Mesenchymal stem cell (in vitro differentiated cells and primary cell): ENCODE results near the gene CMBL.
"Not testable (repeated sequence)": the region's sequence is repeated elsewhere in the genome, so short reads cannot be mapped to it uniquely, and the experiment has no call there.

Experiments used
- DNase-seq: peaks from one replicate; pipeline ENCODE4 v3.0.0-alpha.2; 2013
- H2AFZ ChIP-seq: one replicate; pipeline ENCODE4 v1.6.1; 2013; ENCODE audit warnings: low read depth, mild to moderate bottlenecking, control low read depth, inconsistent platforms, low read length, moderate library complexity
- H2AK5ac ChIP-seq: 2 replicates; pipeline ENCODE4 v1.6.1; 2013; ENCODE audit warnings: low read length, moderate library complexity, mild to moderate bottlenecking, inconsistent platforms; ENCODE audit not compliant: severe bottlenecking
- H2BK120ac ChIP-seq: one replicate; pipeline ENCODE4 v1.6.1; 2013; ENCODE audit warnings: low read depth, mild to moderate bottlenecking, inconsistent platforms, low read length, moderate library complexity
- H2BK12ac ChIP-seq, 2 experiments: one replicate each; pipeline ENCODE4 v1.6.1; 2013; ENCODE audit warnings: inconsistent platforms in 2 of 2, low read length in 2 of 2, mild to moderate bottlenecking in 2 of 2, moderate library complexity in 2 of 2, control low read depth in 1 of 2
- H2BK15ac ChIP-seq: one replicate; pipeline ENCODE4 v1.6.1; 2013; ENCODE audit warnings: mild to moderate bottlenecking, low read depth, inconsistent platforms; ENCODE audit not compliant: poor library complexity, severe bottlenecking
- H2BK5ac ChIP-seq: 2 replicates; pipeline ENCODE4 v1.6.1; 2013; ENCODE audit warnings: low read depth, mild to moderate bottlenecking, low read length, control low read depth, inconsistent platforms; ENCODE audit not compliant: poor library complexity, severe bottlenecking
- H3K14ac ChIP-seq, 2 experiments: one replicate each; pipeline ENCODE4 v1.6.1; 2013; ENCODE audit warnings: inconsistent platforms in 2 of 2, low read length in 2 of 2, control low read depth in 1 of 2, mild to moderate bottlenecking in 1 of 2, moderate library complexity in 1 of 2
- H3K18ac ChIP-seq, 2 experiments: one replicate each; pipeline ENCODE4 v1.6.1; 2013; ENCODE audit warnings: inconsistent platforms in 2 of 2, low read length in 2 of 2, control low read depth in 1 of 2, low read depth in 1 of 2, mild to moderate bottlenecking in 1 of 2
- H3K23ac ChIP-seq, 2 experiments: one replicate each; pipeline ENCODE4 v1.6.1; 2013; ENCODE audit warnings: inconsistent platforms in 2 of 2, low read length in 2 of 2, mild to moderate bottlenecking in 2 of 2, moderate library complexity in 2 of 2, control low read depth in 1 of 2
- H3K27ac ChIP-seq: 2 replicates; pipeline ENCODE4 v1.5.1; 2013; ENCODE audit warnings: mild to moderate bottlenecking, moderate library complexity, low read length, control low read depth, inconsistent platforms; ENCODE audit not compliant: poor library complexity, severe bottlenecking
- H3K27me3 ChIP-seq, 2 experiments: 2 replicates each; pipeline versions ENCODE4 v1.6.1 to v1.7.0; 2013; ENCODE audit warnings: low read length in 2 of 2, mild to moderate bottlenecking in 2 of 2, moderate library complexity in 2 of 2, control low read depth in 1 of 2, inconsistent platforms in 1 of 2; ENCODE audit not compliant: control insufficient read depth in 1 of 2, insufficient read depth in 1 of 2
- H3K36me3 ChIP-seq, 2 experiments: 2 replicates each; pipeline versions ENCODE4 v1.6.1 to v1.7.0; 2013; ENCODE audit warnings: low read length in 2 of 2, control low read depth in 1 of 2, inconsistent platforms in 1 of 2, low read depth in 1 of 2, mild to moderate bottlenecking in 1 of 2; ENCODE audit not compliant: insufficient read depth in 2 of 2, control insufficient read depth in 1 of 2
- H3K4ac ChIP-seq, 2 experiments: one replicate each; pipeline ENCODE4 v1.6.1; 2013; ENCODE audit warnings: inconsistent platforms in 2 of 2, low read length in 2 of 2, mild to moderate bottlenecking in 2 of 2, moderate library complexity in 2 of 2, control low read depth in 1 of 2, low read depth in 1 of 2
- H3K4me1 ChIP-seq: 2 replicates; pipeline ENCODE4 v1.6.1; 2013; ENCODE audit warnings: low read depth, low read length, control low read depth; ENCODE audit not compliant: control insufficient read depth, insufficient read depth
- H3K4me2 ChIP-seq: 2 replicates; pipeline ENCODE4 v1.6.1; 2013; ENCODE audit warnings: low read length, mild to moderate bottlenecking, inconsistent platforms; ENCODE audit not compliant: poor library complexity, severe bottlenecking
- H3K4me3 ChIP-seq, 2 experiments: 2 replicates each; pipeline versions ENCODE4 v1.5.1 to v1.7.0; 2013; ENCODE audit warnings: low read length in 2 of 2, mild to moderate bottlenecking in 2 of 2, control low read depth in 1 of 2, low read depth in 1 of 2; ENCODE audit not compliant: insufficient read depth in 1 of 2
- H3K79me1 ChIP-seq: replicated peaks from 2 replicates; pipeline ENCODE4 v1.6.1; 2013; ENCODE audit warnings: mild to moderate bottlenecking, control low read depth, low read length, inconsistent platforms; ENCODE audit not compliant: poor library complexity, severe bottlenecking
- H3K9ac ChIP-seq: 2 replicates; pipeline ENCODE4 v1.7.0; 2013; ENCODE audit warnings: mild to moderate bottlenecking, low read length, moderate library complexity
- H3K9me3 ChIP-seq: 2 replicates; pipeline ENCODE4 v1.7.0; 2013; ENCODE audit warnings: mild to moderate bottlenecking, low read length; ENCODE audit not compliant: control insufficient read depth
- H4K8ac ChIP-seq: one replicate; pipeline ENCODE4 v1.6.1; 2013; ENCODE audit warnings: inconsistent platforms, mild to moderate bottlenecking, low read length, moderate library complexity
- H4K91ac ChIP-seq: one replicate; pipeline ENCODE4 v1.6.1; 2013; ENCODE audit warnings: mild to moderate bottlenecking, low read length, inconsistent platforms
- WGBS: methylation state at CpG from one replicate; pipeline ENCODE4 v1.1.7; 2013; ENCODE audit warnings: mixed read lengths; 5-methylcytosine and 5-hydroxymethylcytosine counted together

CMBL gene

DNA sequence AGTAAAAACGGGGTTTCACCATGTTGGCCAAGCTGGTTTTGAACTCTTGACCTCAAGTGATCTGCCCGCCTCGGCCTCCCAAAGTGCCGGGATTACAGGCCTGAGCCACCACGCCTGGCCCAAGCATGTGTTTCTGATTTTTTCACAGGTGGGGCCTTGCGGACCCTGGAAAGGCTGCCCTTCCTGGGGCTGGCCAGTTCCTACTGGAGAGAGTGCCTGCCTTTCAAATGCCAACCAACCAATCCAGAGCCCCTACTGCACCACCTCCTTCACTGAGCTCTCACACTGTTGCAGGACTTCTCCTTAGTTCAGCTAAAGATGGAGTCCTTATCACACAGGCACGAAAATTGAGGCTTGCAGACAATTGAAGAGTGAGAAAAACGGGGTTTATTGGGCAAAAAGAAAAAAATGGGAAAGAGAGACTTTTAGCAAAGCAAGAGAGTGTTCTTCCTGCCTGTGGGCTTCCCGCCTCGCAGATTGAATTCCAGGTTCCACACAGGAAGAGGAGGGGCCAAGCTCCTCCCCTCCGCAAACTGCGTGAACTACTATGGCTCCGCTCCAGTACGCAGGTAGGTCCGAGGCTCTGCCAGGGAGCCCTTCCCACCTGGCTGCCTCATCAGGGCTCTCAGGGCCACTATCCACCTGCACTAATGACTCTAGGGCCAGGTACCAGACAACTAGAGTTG, 8.3 kb upstream of the CMBL start:
- Histone ChIP-seq H2AFZ (no peak overlapping the region), H3K4me2 (no peak overlapping the region), H3K23ac (no peak overlapping the region), H2BK120ac (no peak overlapping the region), H3K27me3 (no peaks in the 10 kb centered on the region), H3K36me3 (no peaks in the 10 kb centered on the region), H3K4me3 (no peak overlapping the region), H4K91ac (no peak overlapping the region), H4K8ac (no peak overlapping the region), H2BK5ac (no peak overlapping the region), H3K18ac (no peak overlapping the region), H3K27ac (no peak overlapping the region), H2BK15ac (no peak overlapping the region), H3K4me1 (no peaks in the 10 kb centered on the region), H2AK5ac (no peak overlapping the region), H3K79me1 (no peaks in the 10 kb centered on the region), H3K9ac (no peak overlapping the region), H3K14ac (no peak overlapping the region), H3K9me3 (no peaks in the 10 kb centered on the region), H3K4ac (no peak overlapping the region), H2BK12ac (no peak overlapping the region)
- no peak for DNase-seq
- 95% methylated on average over 15 of the region's 15 CpGs for WGBS

DNA sequence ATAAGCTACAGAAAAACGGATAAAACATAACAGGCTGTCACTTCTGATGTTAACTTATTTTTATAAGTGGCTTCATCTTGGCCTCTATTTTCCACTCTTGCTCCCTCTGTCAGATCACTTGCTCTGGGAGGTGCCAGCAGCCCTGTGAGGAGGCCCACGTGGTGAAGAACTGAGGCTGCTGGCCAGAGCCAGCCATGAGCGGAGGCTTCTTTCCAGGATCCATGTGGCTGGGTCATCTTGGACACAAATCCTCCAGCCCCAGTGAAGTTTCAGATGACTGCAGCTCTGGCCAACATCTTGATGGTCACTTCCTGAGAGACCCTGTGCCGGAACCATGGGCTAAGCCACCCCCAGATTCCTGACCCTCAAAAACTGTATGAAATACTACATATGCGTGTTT, 7.5 kb upstream of the CMBL start:
- no peak overlapping the region for H3K18ac ChIP-seq
- no peak overlapping the region for H2BK15ac ChIP-seq
- no peak overlapping the region for H2BK120ac ChIP-seq
- no peaks in the 10 kb centered on the region for H3K79me1 ChIP-seq
- H3K14ac ChIP-seq, result no peak overlapping the region
- no peak overlapping the region for H4K91ac ChIP-seq
- H3K27ac ChIP-seq, result no peak overlapping the region
- H2AK5ac ChIP-seq, result no peak overlapping the region
- H2BK12ac ChIP-seq, result no peak overlapping the region
- H3K23ac ChIP-seq, result no peak overlapping the region
- H4K8ac ChIP-seq, result no peak overlapping the region
- H3K4me1 ChIP-seq, result peaks cover 2% of the 10 kb centered on the region
- H2BK5ac ChIP-seq, result no peak overlapping the region
- no peak overlapping the region for H3K9ac ChIP-seq
- H3K9me3 ChIP-seq, result no peaks in the 10 kb centered on the region
- no peaks in the 10 kb centered on the region for H3K36me3 ChIP-seq
- no peak overlapping the region for H3K4me2 ChIP-seq
- DNase-seq, result no peak
- no peaks in the 10 kb centered on the region for H3K27me3 ChIP-seq
- no peak overlapping the region for H3K4ac ChIP-seq
- 91% methylated on average over 4 of the region's 5 CpGs for WGBS
- no peak overlapping the region for H2AFZ ChIP-seq
- no peak overlapping the region for H3K4me3 ChIP-seq

DNA sequence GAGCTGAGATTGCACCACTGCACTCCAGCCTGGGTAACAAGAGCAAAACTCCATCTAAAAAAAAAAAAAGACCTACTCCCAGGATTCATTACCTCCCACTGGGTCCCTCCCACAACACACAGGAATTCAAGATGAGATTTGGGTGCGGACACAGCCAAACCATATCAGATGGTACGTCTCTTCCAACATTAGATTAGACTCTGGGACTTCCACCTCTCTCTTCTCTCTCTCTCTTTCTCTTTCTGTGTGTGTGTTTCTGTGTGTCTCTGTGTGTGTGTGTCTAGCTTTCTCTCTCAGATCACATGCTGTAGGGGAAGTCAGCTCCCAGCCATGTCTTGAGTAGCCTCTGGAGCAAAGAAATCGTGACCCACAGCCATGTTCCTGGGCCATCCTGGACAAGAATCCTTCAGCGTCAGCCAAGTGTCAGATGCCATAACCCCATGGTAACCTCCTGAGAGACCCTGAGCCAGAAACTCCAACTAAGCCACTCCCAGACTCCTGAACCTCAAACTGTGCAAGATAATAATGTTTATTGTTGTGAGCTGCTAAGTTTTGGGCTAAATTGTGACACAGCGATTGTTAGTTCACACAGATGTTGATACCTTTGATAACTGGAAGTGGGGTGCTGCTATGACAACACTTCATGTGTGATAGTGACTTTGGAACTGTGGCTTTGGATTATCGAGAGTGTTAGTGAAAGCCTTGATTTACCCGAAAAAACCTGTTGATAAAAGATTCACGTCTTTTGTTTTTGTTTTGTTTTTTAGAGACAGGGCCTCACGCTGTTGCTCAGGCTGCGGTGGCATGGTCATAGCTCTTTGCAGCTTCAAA, 4.1 kb upstream of the CMBL start:
- H3K36me3 ChIP-seq, result no peaks in the 10 kb centered on the region
- no peak overlapping the region for H3K4ac ChIP-seq
- 89% methylated on average over 9 of the region's 10 CpGs for WGBS

DNA sequence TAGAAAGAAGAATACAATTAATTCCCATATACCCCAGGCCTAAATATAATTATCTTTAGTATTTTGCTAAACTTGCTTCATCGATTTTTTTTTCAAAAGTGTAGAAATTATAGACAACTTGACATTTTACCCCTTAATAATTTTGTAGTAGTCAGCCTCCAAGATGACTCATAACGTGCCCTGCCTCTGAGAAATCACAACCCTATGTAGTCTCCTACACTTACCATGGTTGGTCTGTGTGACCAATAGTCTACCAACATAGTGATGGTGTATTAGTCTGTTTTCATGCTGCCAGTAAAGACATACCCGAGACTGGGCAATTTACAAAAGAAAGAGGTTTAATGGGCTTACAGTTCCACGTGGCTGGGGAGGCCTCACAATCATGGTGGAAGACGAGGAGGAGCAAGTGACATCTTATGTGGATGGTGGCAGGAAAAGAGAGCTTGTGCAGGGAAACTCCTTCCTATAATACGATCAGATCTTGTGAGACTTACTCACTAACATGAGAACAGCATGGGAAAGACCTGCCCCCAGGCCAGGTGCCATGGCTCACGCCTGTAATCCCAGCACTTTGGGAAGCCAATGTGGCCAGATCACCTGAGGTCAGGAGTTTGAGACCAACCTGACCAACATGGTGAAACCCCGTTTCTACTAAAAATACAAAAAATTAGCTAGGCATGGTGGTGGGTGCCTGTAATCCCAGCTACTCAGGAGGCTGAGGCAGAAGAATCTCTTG, 3.3 kb upstream of the CMBL start:
- not testable (repeated sequence) for H3K4me2 ChIP-seq, H3K23ac ChIP-seq, H3K4me3 ChIP-seq, H3K9ac ChIP-seq, H4K91ac ChIP-seq, H3K36me3 ChIP-seq, H2BK15ac ChIP-seq, H3K27ac ChIP-seq, H3K27me3 ChIP-seq, DNase-seq, H3K79me1 ChIP-seq, H3K9me3 ChIP-seq, H3K14ac ChIP-seq, H3K4ac ChIP-seq, H2BK5ac ChIP-seq, H2AFZ ChIP-seq, H3K18ac ChIP-seq, H3K4me1 ChIP-seq, H2BK12ac ChIP-seq, H4K8ac ChIP-seq, H2BK120ac ChIP-seq, H2AK5ac ChIP-seq
- 81% methylated on average over 6 of the region's 8 CpGs for WGBS

More for the DNA sequence above, 4.1 kb upstream of the CMBL start:
- Histone ChIP-seq H2AFZ (no peak overlapping the region), H3K14ac (no peak overlapping the region), H2BK5ac (no peak overlapping the region), H2BK120ac (no peak overlapping the region), H3K18ac (no peak overlapping the region), H3K27ac (no peak overlapping the region), H3K4me2 (no peak overlapping the region), H3K27me3 (no peaks in the 10 kb centered on the region), H4K91ac (no peak overlapping the region), H3K4me3 (no peak overlapping the region), H3K79me1 (peaks cover 1% of the 10 kb centered on the region), H2BK12ac (no peak overlapping the region), H3K9me3 (no peaks in the 10 kb centered on the region), H2BK15ac (no peak overlapping the region), H2AK5ac (no peak overlapping the region), H3K9ac (no peak overlapping the region), H4K8ac (no peak overlapping the region), H3K23ac (no peak overlapping the region), H3K4me1 (peaks cover 3% of the 10 kb centered on the region)
- no peak for DNase-seq
